GM12864 (cell line): ENCODE results near the gene CIDEB.

Experiments
- DNase-seq: peaks from one replicate; pipeline ENCODE4 v3.0.0-alpha.2; 2011; ENCODE audit warnings: low read depth
- H3K4me3 ChIP-seq: 2 replicates; pipeline ENCODE4 v1.5.1; 2011; ENCODE audit warnings: mild to moderate bottlenecking, low read depth, low read length, control low read depth
- CTCF ChIP-seq: IDR thresholded peaks from 2 replicates; pipeline ENCODE4 v1.5.1; 2011; ENCODE audit warnings: low read depth, mild to moderate bottlenecking, moderate library complexity, low read length, control low read depth, inconsistent platforms; ENCODE audit errors: missing control alignments

The CIDEB gene

GRCh38 chr14:24297190-24297964 is 10.4 kb downstream of the CIDEB start:
- no peak overlapping the region for H3K4me3 ChIP-seq
- TF ChIP-seq CTCF, result peak; percentile 29
- DNase-seq, result no peak

GRCh38 chr14:24296341-24297157 is 11.2 kb downstream of the CIDEB start:
- peak; percentile 67 for DNase-seq

GRCh38 chr14:24293525-24293924 is 14.3 kb downstream of the CIDEB start:
- DNase-seq, result no peak
- no peak overlapping the region for H3K4me3 ChIP-seq
- TF ChIP-seq CTCF, result no peak

More at GRCh38 chr14:24296341-24297157, 11.2 kb downstream of the CIDEB start:
- H3K4me3 ChIP-seq, result no peak overlapping the region
- peak; percentile 77 for TF ChIP-seq CTCF

- no peak for TF ChIP-seq CTCF
- H3K4me3 ChIP-seq, result no peak overlapping the region
- no peak for DNase-seq
Measured at GRCh38 chr14:24292118-24292807, 15.5 kb downstream of the CIDEB start.

GRCh38 chr14:24291446-24292117 is 16.2 kb downstream of the CIDEB start:
- TF ChIP-seq CTCF, result no peak
- DNase-seq, result no peak
- no peak overlapping the region for H3K4me3 ChIP-seq

GRCh38 chr14:24290746-24291145 is 17.0 kb downstream of the CIDEB start:
- TF ChIP-seq CTCF, result no peak
- H3K4me3 ChIP-seq, result no peak overlapping the region
- no peak for DNase-seq
